HCEC 1CT (cell line): ENCODE results near the gene PTPRN2.

ENCODE experiments used
- DNase-seq: peaks from one replicate; pipeline ENCODE4 v3.0.0-alpha.2; 2017

PTPRN2 gene

DNA sequence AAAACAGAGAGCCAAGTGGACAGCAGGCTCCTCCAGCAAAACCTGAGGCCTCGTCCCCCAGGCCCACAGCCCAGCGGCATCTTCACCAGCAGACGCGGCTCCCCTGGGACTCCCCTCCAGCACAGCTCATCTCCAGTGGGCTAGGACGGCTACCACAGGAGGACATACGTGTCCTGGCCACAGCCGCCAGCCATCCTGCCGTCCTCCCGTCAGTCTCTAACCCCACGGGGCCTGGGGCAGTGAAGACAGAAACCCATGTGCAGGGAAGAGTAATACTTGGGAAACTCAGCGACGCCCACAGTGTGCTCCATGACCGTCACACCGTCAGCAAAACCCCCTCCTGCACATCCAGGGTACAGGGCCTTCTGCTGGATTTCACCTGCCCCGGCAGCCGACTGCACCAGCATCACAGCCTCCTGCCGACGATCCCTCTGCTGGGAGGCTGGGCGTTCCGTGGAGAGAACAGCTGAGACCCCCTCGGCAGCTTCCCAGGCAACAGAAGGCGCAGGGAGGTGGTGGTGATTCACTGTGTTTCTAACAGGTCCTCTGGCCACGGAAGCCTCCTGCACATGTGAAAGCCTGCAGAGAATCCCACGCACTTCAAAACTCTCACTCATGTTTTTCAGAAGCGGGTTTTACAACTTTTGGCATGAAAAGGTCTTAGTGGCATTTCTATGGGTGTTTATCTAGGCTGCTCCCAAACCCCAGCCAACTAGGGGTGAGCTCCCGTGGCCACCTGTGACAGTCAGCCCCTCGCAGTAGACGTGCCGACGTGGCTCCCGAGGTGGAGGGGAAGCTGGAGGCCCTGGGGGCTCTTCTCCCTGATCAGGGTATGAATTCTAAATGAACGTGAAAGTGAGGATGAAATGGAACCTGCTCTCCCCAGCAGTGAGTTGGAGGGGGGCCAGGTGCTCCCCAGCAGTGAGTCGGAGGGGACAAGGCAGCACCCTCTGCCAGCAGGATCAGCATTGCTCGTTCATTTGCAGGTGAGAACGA is 513.5 kb downstream of the PTPRN2 start:
- no peak for DNase-seq

DNA sequence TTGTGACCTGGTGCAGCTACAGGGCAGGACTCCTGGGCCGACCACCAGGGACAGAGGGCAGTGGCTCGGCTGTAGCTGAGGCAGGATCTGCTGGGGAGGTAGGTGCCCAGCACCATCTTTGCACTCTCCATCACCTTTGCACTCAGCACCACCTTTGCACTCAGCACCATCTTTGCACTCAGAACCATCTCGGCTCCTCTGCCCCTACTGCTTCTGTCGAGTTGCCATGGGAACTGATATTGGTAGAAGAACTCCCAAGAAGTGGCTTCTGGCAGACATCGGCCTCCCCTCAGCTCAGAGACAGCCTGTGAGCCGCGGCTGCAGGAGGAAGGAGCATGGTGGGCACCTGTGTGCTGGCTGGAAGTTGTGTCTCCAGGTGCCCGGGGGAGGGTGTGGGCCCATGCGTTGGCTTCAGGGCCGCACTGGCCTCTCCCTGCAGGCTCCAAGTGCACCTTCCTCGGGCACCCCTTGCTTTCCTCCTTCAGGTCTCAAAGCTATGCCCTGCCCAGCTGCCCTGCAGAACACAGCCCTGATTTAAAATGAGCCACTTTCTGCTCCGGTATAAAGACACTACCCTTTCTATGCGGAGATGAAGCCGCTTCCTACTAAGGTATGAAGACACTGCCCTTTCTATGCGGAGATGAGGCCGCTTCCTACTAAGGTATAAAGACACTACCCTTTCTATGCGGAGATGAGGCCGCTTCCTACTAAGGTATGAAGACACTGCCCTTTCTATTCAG is 514.5 kb downstream of the PTPRN2 start:
- DNase-seq, result no peak

GRCh38 chr7:158070222-158070920 is 517.3 kb downstream of the PTPRN2 start:
- no peak for DNase-seq

GRCh38 chr7:158068853-158069252 is 518.8 kb downstream of the PTPRN2 start:
- DNase-seq, result no peak

DNA sequence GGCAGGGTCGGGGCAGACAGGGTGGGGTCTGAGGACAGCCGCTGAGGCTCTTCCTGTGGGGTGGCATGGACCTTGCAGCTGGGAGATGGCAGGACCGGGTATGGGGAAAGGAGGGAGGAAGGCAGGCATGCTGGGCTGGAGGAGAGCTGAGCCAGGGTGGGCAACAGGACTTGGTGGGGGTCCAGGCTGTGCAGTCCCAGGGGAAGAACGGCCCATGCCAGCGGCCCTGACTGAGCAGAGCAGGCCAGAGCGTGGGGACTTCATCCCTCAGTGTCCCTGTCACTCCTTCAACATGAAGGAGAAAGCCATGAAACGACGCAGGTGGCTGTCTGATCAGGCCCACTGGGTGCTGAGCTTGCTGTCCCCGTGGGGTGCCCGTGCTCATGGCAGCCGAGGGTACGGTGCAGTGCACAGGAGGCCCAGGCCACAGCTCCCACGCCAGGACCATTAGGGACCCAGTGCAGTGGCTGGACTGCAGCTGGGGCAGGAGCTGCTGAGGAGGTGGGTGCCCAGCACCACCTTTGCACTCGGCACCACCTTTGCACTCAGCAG is 519.6 kb downstream of the PTPRN2 start:
- no peak for DNase-seq

DNA sequence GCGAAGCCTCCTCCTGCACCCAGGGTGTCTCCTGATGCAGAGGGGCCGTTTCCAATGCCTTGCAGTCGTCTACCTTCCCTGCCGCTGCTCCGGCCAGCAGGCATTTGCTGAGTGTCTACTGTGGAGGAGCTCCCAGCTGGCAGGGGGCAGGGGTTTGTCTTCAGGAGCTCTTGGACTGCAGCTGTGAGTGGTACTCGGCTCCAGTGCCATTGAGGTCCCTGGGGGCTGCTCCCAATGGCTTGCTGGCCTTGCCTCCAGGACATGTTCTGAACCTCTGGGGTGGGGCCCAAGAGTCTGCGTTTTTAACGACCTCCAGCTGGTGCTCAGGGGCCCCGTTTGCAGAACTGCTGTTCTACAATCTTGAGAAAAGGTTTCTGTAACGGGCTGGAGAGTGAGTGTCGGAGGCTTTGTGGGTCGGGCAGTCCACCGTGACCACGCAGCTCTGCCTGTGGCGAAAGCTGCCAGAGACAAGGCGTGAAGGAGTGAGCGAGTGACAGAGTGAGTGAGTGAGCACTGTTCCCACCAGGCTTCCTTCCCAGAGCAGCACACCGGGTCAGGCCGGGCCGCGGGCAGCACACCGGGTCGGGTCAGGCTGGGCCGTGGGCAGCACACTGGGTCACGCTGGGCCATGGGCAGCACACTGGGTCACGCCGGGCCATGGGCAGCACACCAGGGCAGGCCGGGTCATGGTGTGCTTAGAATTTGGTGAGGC is 520.2 kb downstream of the PTPRN2 start:
- DNase-seq, result no peak

- no peak for DNase-seq
Measured at GRCh38 chr7:158066085-158066484, 521.5 kb downstream of the PTPRN2 start.

DNA sequence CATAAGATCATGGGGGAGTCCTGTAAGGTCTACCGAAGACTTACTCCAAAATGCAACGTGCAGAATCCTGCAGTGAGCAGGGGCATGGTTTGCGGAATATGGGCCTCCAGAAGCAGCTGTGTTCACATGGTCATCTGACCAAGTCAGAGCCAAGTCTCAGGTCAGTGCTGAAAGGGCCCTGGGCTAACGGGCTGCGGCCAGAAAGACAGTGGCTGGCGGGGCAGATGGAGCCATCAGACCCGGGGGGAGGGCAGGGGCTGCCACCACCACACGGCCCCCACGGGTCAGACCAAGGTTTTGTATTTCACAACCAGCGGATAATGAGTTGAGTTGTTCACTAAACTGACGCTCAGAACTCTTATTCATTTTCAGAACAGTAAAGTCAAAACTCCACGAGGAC is 522.3 kb downstream of the PTPRN2 start:
- no peak for DNase-seq

- no peak for DNase-seq
Measured at GRCh38 chr7:158064631-158065030, 523.0 kb downstream of the PTPRN2 start.

- DNase-seq, result no peak
Measured at GRCh38 chr7:158063850-158064610, 523.6 kb downstream of the PTPRN2 start.

DNA sequence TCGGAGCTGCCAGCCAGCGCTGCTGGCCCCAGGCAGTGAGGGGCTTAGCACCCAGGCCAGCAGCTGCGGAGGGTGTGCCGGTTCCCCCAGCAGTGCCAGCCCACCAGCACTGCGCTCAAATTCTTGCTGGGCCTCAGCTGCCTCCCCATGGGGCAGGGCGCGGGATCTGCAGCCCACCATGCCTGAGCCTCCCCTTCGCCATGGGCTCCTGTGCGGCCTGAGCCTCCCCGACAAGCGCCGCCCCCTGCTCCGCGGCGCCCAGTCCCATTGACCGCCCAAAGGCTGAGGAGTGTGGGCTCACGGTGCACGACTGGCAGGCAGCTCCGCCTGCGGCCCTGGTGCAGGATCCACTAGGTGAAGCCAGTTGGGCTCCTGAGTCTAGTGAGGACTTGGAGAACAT is 525.0 kb downstream of the PTPRN2 start:
- no peak for DNase-seq

GRCh38 chr7:158061884-158062656 is 525.6 kb downstream of the PTPRN2 start:
- DNase-seq, result no peak

- no peak for DNase-seq
Measured at GRCh38 chr7:158061026-158061630, 526.5 kb downstream of the PTPRN2 start.

GRCh38 chr7:158060216-158060615 is 527.4 kb downstream of the PTPRN2 start:
- no peak for DNase-seq

GRCh38 chr7:158057446-158057845 is 530.2 kb downstream of the PTPRN2 start:
- no peak for DNase-seq

DNA sequence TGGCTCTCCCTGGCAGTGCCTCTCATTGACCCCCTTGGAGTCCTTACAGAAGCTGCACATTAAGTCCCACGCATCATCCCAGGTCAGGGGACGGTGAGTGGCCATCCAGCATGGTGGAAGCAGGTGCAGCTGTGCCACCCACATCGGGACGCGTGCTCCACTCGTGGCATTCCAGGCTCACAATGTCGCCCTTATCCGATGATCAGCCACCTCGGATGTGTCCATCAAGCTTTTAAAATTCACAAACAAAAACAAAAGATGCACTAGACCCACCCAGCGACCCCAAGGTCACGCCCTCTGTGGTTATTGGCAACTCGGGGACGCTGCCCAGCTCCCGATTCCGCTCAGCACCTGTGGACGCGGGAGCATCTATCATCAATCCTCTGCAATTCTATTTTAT is 530.9 kb downstream of the PTPRN2 start:
- no peak for DNase-seq

GRCh38 chr7:158055726-158056510 is 531.7 kb downstream of the PTPRN2 start:
- DNase-seq, result no peak

- DNase-seq, result no peak
Measured at GRCh38 chr7:158054611-158055010, 533.0 kb downstream of the PTPRN2 start.

DNA sequence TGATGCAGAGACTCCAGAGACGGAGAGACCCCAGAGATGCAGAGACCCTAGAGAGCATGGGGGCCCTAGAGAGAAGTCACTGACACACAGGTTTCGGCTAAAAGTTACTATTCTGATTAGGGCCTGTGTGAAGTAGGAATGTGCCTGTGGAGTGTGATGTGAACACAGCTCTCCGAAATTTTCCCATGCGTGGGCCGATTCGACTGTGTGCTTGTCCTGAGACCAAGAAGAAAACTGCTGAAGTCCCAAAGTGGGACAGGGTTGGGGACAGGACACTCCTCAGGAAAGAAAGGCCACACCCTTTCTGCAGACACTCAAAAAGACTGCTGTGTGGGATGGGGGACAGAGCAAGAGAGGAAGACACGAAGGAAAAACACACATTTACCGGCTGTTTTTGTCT is 533.5 kb downstream of the PTPRN2 start:
- DNase-seq, result no peak
